DND-41 (cell line): ENCODE data around the gene TCP1.

Experiments used
- CTCF ChIP-seq: IDR thresholded peaks from 2 replicates; pipeline ENCODE4 v1.5.1; 2012; ENCODE audit warnings: borderline replicate concordance, low read length, moderate library complexity, mild to moderate bottlenecking; ENCODE audit not compliant: poor library complexity, severe bottlenecking; ENCODE audit errors: extremely low read depth
- EZH2 ChIP-seq: IDR thresholded peaks from 3 replicates; pipeline ENCODE4 v1.6.1; 2012; ENCODE audit warnings: borderline replicate concordance, low read depth, mild to moderate bottlenecking, moderate library complexity, low read length, inconsistent platforms; ENCODE audit not compliant: severe bottlenecking

- TF ChIP-seq CTCF (no peak), EZH2 (no peak)
Observed at GRCh38 chr6:159729598-159730331, 59.6 kb downstream of the TCP1 start.
